ENCODE results near the gene ZNF184. TPM values are rescaled to one million over a fixed set of nuclear protein-coding genes. Genes with fewer than 3 reads are reported as not detected.

The ZNF184 gene
- total RNA-seq, 1 donor from 2014 or later = 5.7 TPM

GRCh38 chr6:27419363-27419762, 53.5 kb downstream of the ZNF184 start:
- Mint-ChIP-seq H3K4me1 (ENCODE audit: low read depth, unreplicated experiment) (no peaks in the 10 kb centered on the region), H3K27ac (ENCODE audit: unreplicated experiment) (no peak overlapping the region), H3K36me3 (ENCODE audit: low read depth, unreplicated experiment) (peaks cover 2% of the 10 kb centered on the region), H3K4me3 (ENCODE audit: unreplicated experiment) (no peak overlapping the region), H3K9me3 (ENCODE audit: unreplicated experiment) (peaks cover 22% of the 10 kb centered on the region), H3K27me3 (ENCODE audit: low read depth, unreplicated experiment) (no peaks in the 10 kb centered on the region)
- no peak for FAIRE-seq
- no peaks in the 10 kb centered on the region for H3K79me2 ChIP-seq (ENCODE audit: insufficient read depth, low read length)
- no peak overlapping the region for H3K27ac ChIP-seq (ENCODE audit: low read depth, low read length)
- no peak overlapping the region for H3K4me2 ChIP-seq (ENCODE audit: low read length)
- no peak overlapping the region for H3K9ac ChIP-seq (ENCODE audit: low read length)
- no peaks in the 10 kb centered on the region for H3K36me3 ChIP-seq (ENCODE audit: insufficient read depth, low read length)
- H4K20me1 ChIP-seq (ENCODE audit: insufficient read depth, low read length) = no peaks in the 10 kb centered on the region
- DNase-seq (ENCODE audit: low read depth) = no peak
- H3K27me3 ChIP-seq (ENCODE audit: insufficient read depth, low read length) = no peaks in the 10 kb centered on the region
- H3K4me1 ChIP-seq (ENCODE audit: insufficient read depth, low read length) = no peaks in the 10 kb centered on the region
- H2AFZ ChIP-seq (ENCODE audit: low read depth, low read length) = no peak overlapping the region
- H3K4me3 ChIP-seq (ENCODE audit: insufficient read depth, low read depth, low read length) = no peak overlapping the region
- TF ChIP-seq EZH2 (IDR thresholded peaks at IDR 0.05; ENCODE audit: insufficient read depth, low read length) = no peak
- no peak for TF ChIP-seq CTCF (IDR thresholded peaks at IDR 0.05; ENCODE audit: insufficient read depth, low read depth, low read length)
- peaks cover 2% of the 10 kb centered on the region for H3K9me3 ChIP-seq (ENCODE audit: insufficient read depth, low read depth, low read length)

DNA sequence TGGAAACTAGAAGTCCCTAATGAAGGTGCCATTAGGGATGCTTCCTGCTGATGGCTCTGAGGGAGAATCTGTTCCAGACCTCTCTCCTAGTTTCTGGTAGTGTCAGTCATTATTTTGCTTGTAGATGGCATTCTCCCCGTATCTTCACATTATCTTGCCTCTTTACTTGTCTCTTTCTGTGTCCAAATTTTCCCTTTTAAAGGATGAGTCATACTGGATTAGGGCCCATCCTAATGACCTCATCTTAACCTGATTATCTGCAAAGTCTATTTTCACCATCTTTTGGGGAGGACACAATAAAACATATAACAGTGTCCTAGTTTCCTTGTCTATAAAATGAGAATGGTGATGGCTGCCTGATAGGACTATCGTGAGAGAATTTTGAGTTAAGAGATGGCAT, 57.0 kb downstream of the ZNF184 start:
- Histone ChIP-seq H3K4me1 (ENCODE audit: insufficient read depth, low read length) (no peaks in the 10 kb centered on the region), H3K79me2 (ENCODE audit: insufficient read depth, low read length) (no peaks in the 10 kb centered on the region), H3K27me3 (ENCODE audit: insufficient read depth, low read length) (no peaks in the 10 kb centered on the region), H3K9ac (ENCODE audit: low read length) (no peak overlapping the region), H3K4me2 (ENCODE audit: low read length) (no peak overlapping the region), H4K20me1 (ENCODE audit: insufficient read depth, low read length) (no peaks in the 10 kb centered on the region), H3K36me3 (ENCODE audit: insufficient read depth, low read length) (no peaks in the 10 kb centered on the region), H3K9me3 (ENCODE audit: insufficient read depth, low read depth, low read length) (no peaks in the 10 kb centered on the region), H2AFZ (ENCODE audit: low read depth, low read length) (no peak overlapping the region), H3K27ac (ENCODE audit: low read depth, low read length) (no peak overlapping the region), H3K4me3 (ENCODE audit: insufficient read depth, low read depth, low read length) (no peak overlapping the region)
- Mint-ChIP-seq H3K4me3 (ENCODE audit: unreplicated experiment) (no peak overlapping the region), H3K9me3 (ENCODE audit: unreplicated experiment) (peaks cover 13% of the 10 kb centered on the region), H3K27ac (ENCODE audit: unreplicated experiment) (no peak overlapping the region), H3K36me3 (ENCODE audit: low read depth, unreplicated experiment) (no peaks in the 10 kb centered on the region), H3K27me3 (ENCODE audit: low read depth, unreplicated experiment) (no peaks in the 10 kb centered on the region), H3K4me1 (ENCODE audit: low read depth, unreplicated experiment) (no peaks in the 10 kb centered on the region)
- TF ChIP-seq EZH2 (IDR thresholded peaks at IDR 0.05; ENCODE audit: insufficient read depth, low read length) (no peak), CTCF (IDR thresholded peaks at IDR 0.05; ENCODE audit: insufficient read depth, low read depth, low read length) (no peak)
- DNase-seq (ENCODE audit: low read depth) (no peak), FAIRE-seq (no peak)

- Histone ChIP-seq H3K4me2 (ENCODE audit: low read length) (no peak overlapping the region), H3K79me2 (ENCODE audit: insufficient read depth, low read length) (no peaks in the 10 kb centered on the region), H3K9me3 (ENCODE audit: insufficient read depth, low read depth, low read length) (no peaks in the 10 kb centered on the region), H3K9ac (ENCODE audit: low read length) (no peak overlapping the region), H3K36me3 (ENCODE audit: insufficient read depth, low read length) (no peaks in the 10 kb centered on the region), H3K4me3 (ENCODE audit: insufficient read depth, low read depth, low read length) (no peak overlapping the region), H4K20me1 (ENCODE audit: insufficient read depth, low read length) (no peaks in the 10 kb centered on the region), H2AFZ (ENCODE audit: low read depth, low read length) (no peak overlapping the region), H3K27ac (ENCODE audit: low read depth, low read length) (no peak overlapping the region), H3K4me1 (ENCODE audit: insufficient read depth, low read length) (no peaks in the 10 kb centered on the region), H3K27me3 (ENCODE audit: insufficient read depth, low read length) (no peaks in the 10 kb centered on the region)
- no peaks in the 10 kb centered on the region for H3K4me1 Mint-ChIP-seq (ENCODE audit: low read depth, unreplicated experiment)
- TF ChIP-seq CTCF (IDR thresholded peaks at IDR 0.05; ENCODE audit: insufficient read depth, low read depth, low read length) = no peak
- TF ChIP-seq EZH2 (IDR thresholded peaks at IDR 0.05; ENCODE audit: insufficient read depth, low read length) = no peak
- DNase-seq (ENCODE audit: low read depth) (no peak), FAIRE-seq (no peak)
- no peaks in the 10 kb centered on the region for H3K27me3 Mint-ChIP-seq (ENCODE audit: low read depth, unreplicated experiment)
- H3K4me3 Mint-ChIP-seq (ENCODE audit: unreplicated experiment) = no peak overlapping the region
- H3K27ac Mint-ChIP-seq (ENCODE audit: unreplicated experiment) = no peak overlapping the region
- no peaks in the 10 kb centered on the region for H3K36me3 Mint-ChIP-seq (ENCODE audit: low read depth, unreplicated experiment)
- peaks cover 13% of the 10 kb centered on the region for H3K9me3 Mint-ChIP-seq (ENCODE audit: unreplicated experiment)
Observed at GRCh38 chr6:27414996-27415395, 57.9 kb downstream of the ZNF184 start.

All from astrocyte (in vitro differentiated cells and primary cell).